ENCODE results near the gene C12orf75. TPM values are rescaled to one million over a fixed set of nuclear protein-coding genes. Genes with fewer than 3 reads are reported as not detected.
"Not testable (repeated sequence)": the region's sequence is repeated elsewhere in the genome, so short reads cannot be mapped to it uniquely, and the experiment has no call there.

The C12orf75 gene
- total RNA-seq, 1 donor from 2014 or later, result 56.5 TPM

DNA sequence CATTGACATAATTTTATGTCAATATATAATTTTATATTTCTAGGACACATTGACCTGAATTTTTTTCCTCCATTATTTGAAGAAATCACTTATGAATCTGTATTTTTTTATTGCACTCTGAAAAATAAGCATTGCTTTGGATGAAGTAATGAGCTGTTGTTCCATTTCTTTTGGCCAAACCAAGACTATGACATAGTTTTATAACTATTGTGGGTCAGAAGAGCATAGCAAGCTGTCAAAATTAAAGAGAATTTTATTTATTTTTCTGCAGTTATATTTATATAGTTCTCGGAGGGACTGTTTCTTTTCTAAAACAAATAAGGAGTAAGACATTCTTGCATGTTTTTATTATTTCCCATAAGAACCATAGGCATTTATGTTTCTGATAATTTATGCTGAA, 8.5 kb downstream of the C12orf75 start:
- TF ChIP-seq, protein P1, sequence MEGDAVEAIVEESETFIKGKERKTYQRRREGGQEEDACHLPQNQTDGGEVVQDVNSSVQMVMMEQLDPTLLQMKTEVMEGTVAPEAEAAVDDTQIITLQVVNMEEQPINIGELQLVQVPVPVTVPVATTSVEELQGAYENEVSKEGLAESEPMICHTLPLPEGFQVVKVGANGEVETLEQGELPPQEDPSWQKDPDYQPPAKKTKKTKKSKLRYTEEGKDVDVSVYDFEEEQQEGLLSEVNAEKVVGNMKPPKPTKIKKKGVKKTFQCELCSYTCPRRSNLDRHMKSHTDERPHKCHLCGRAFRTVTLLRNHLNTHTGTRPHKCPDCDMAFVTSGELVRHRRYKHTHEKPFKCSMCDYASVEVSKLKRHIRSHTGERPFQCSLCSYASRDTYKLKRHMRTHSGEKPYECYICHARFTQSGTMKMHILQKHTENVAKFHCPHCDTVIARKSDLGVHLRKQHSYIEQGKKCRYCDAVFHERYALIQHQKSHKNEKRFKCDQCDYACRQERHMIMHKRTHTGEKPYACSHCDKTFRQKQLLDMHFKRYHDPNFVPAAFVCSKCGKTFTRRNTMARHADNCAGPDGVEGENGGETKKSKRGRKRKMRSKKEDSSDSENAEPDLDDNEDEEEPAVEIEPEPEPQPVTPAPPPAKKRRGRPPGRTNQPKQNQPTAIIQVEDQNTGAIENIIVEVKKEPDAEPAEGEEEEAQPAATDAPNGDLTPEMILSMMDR (IDR thresholded peaks at IDR 0.05), result no peak
- Histone ChIP-seq H3K9me3 (peaks cover 0 to 8% of the 10 kb centered on the region in 2 donors), H3K4me3 (no peak overlapping the region), H3K36me3 (no peaks in the 10 kb centered on the region), H3K27me3 (no peaks in the 10 kb centered on the region), H3K27ac (peak overlapping the region; percentile 56 to 83), H3K4me1 (peaks cover 8 to 15% of the 10 kb centered on the region in 2 donors)
- intact Hi-C loops (cut with DNase I), result no loop called here
- no peak for DNase-seq (ENCODE audit: low spot score in 2 of 2)

GRCh38 chr12:105341010-105341409, 10.5 kb downstream of the C12orf75 start:
- intact Hi-C loops (cut with DNase I), result no loop called here
- DNase-seq (ENCODE audit: low spot score in 2 of 2), result no peak
- Histone ChIP-seq H3K36me3 (no peaks in the 10 kb centered on the region), H3K4me3 (no peak overlapping the region), H3K4me1 (peaks cover 8 to 12% of the 10 kb centered on the region in 2 donors), H3K27ac (peak overlapping the region; percentile 58 to 68), H3K9me3 (peaks cover 0 to 8% of the 10 kb centered on the region in 2 donors), H3K27me3 (no peaks in the 10 kb centered on the region)
- TF ChIP-seq, protein P1 (IDR thresholded peaks at IDR 0.05), result no peak

- H3K4me3 ChIP-seq; H3K9me3 ChIP-seq; intact Hi-C loops (cut with DNase I); H3K27me3 ChIP-seq; H3K36me3 ChIP-seq; DNase-seq (ENCODE audit: low spot score in 2 of 2): not testable (repeated sequence)
- H3K27ac ChIP-seq, result peak overlapping the region; percentile 58 to 68
- peaks cover 8 to 12% of the 10 kb centered on the region in 2 donors for H3K4me1 ChIP-seq
Measured at GRCh38 chr12:105341620-105342019, 11.1 kb downstream of the C12orf75 start.

GRCh38 chr12:105342464-105342863, 12.0 kb downstream of the C12orf75 start:
- intact Hi-C loops (cut with DNase I), result no loop called here
- peaks cover 8 to 12% of the 10 kb centered on the region in 2 donors for H3K4me1 ChIP-seq
- no peaks in the 10 kb centered on the region for H3K27me3 ChIP-seq
- no peak overlapping the region for H3K4me3 ChIP-seq
- DNase-seq (ENCODE audit: low spot score in 2 of 2), result no peak
- peak overlapping the region; percentile 58 to 68 for H3K27ac ChIP-seq
- no peaks in the 10 kb centered on the region for H3K36me3 ChIP-seq
- TF ChIP-seq, protein P1 (IDR thresholded peaks at IDR 0.05), result no peak
- peaks cover 0 to 8% of the 10 kb centered on the region in 2 donors for H3K9me3 ChIP-seq

DNA sequence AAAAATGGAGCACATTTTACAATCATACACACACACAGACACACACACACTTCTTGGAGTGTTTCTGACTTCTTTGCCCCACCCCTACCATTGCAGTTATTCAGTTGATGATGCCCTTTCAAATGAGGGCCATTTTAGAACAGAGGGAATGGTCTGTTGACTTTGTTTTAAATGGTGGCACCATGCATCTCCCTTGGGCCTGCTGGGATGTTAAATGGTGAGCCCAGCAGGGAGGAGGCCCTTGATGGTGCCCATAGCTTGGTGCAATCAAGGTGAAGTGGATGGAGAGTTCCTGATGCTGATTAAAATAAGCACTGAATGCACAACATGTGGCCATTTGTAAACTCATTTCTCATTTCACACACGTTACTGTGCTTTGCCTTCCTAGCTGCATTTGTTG, 13.3 kb downstream of the C12orf75 start:
- Histone ChIP-seq H3K27ac (peak overlapping the region; percentile 28 to 55), H3K9me3 (peaks cover 0 to 8% of the 10 kb centered on the region in 2 donors), H3K4me3 (no peak overlapping the region), H3K36me3 (no peaks in the 10 kb centered on the region), H3K4me1 (peaks cover under 1 to 14% of the 10 kb centered on the region in 2 donors), H3K27me3 (no peaks in the 10 kb centered on the region)
- no peak for DNase-seq (ENCODE audit: low spot score in 2 of 2)
- TF ChIP-seq, protein P1 (IDR thresholded peaks at IDR 0.05), result no peak
- intact Hi-C loops (cut with DNase I), result no loop called here

DNA sequence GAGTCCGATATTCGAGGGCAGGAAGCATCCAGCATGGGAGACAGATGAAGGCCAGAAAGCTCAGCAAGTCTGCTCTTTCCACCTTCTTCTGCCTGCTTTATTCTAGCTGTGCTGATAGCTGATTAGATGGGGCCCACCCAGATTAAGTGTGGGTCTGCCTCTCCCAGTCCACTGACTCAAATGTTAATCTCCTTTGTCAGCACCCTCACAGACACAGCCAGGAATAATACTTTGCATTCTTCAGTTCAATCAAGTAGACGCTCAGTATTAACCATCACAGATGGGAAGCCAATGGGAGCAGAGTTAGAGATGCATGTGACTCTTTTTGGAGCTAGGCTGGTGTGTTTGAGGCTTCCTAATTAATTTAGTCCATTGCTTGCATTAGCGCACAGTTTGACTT, 17.0 kb downstream of the C12orf75 start:
- intact Hi-C loops (cut with DNase I), result no loop called here
- peaks cover 6 to 34% of the 10 kb centered on the region in 2 donors for H3K4me1 ChIP-seq
- TF ChIP-seq, protein P1 (IDR thresholded peaks at IDR 0.05), result no peak
- H3K9me3 ChIP-seq, result no peaks in the 10 kb centered on the region
- H3K4me3 ChIP-seq, result no peak overlapping the region
- no peaks in the 10 kb centered on the region for H3K27me3 ChIP-seq
- no peaks in the 10 kb centered on the region for H3K36me3 ChIP-seq
- no peak overlapping the region for H3K27ac ChIP-seq
- no peak for DNase-seq (ENCODE audit: low spot score in 2 of 2)
